Measurements from ENCODE around the gene ACOT12. TPM values are rescaled to one million over a fixed set of nuclear protein-coding genes. Genes with fewer than 3 reads are reported as not detected.
"Not testable (repeated sequence)": the region's sequence is repeated elsewhere in the genome, so short reads cannot be mapped to it uniquely, and the experiment has no call there.

ACOT12 gene
- total RNA-seq, 2 donors from 2014 or later: 0.14 TPM; not detected in 1

DNA sequence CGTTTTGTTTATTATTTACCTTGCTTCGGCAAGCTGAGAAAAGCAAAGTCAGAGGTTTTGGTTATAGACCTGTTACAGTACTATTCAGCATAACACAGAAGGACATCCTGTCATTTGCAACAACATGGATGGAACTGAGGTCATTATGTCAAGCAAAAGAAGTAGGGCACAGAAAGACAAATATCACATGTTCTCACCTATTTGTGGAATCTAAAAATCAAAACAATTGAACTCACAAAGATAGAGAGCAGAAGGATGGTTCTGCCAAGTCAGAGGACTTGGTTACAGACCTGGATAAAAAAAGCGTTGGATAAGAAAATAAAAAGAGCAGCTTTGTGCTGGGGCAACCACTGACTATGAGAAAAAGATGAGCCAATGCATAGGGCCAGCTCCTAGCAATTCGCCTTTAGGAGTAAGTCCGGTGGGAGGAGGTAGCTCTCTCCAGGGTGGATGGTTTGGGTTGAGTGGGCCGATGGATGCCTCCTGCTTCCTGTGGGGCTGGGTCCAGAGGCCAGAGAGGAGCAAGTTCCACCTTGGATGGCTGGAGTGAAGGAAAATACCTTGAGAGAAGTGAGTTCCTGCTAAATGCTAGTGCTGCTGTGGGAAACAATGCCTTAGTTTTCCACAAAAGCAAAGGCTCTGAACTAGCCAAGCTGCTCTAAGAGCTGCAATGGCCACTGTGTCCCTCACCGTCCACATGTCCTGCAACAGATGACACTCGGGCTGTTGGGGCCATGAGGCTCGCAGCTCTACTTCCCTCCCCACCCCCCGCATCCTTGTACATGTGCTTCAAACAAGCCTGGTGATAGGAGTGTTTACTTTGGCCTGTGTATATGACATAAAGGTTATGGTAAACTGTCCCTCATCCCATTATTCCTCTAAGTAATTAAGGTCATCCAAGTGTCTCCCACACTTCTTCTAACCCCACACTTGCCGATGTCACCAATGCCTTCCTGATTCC is 38.4 kb downstream of the ACOT12 start:
- intact Hi-C loops (cut with DNase I): no loop called here
- no peak for DNase-seq (ENCODE audit: low spot score)

DNA sequence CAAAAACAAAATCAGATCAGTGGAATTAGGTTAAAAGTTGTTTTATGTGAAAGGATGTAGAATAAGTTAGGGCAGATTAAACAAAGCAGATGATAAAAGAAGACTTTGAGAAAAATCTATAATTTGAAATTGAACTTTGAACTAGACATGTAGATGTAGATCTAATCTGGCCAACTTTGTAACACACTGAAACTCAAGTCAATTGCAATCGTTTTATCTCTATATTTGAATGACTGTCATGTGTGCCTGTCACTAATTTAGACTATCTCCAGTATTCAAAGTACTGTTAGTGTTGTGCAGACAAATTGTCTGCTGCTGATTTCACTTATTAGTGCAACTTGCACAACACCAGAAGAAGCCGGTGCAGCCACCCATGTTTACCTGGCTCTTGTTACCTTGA is 39.8 kb downstream of the ACOT12 start:
- intact Hi-C loops (cut with DNase I): no loop called here
- no peak for DNase-seq (ENCODE audit: low spot score)

DNA sequence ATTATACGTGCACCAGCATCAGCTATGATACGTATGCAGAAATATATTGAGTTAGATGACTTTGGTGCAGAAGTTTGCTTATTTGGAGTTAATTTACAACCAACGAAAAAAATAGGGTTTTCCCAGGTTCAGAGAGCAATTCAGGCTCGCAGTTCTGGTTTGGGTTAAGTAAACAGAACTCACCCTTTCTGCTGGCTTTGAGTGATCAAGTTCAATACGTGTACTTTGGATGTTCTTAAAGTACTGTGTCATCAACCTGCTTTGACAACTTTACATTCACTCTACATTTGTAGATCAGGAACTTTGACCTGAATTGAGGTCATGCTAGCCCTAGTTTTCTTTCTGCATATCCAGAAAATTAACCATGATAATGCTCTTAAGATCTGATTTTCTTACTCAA is 40.7 kb downstream of the ACOT12 start:
- intact Hi-C loops (cut with DNase I): no loop called here

DNA sequence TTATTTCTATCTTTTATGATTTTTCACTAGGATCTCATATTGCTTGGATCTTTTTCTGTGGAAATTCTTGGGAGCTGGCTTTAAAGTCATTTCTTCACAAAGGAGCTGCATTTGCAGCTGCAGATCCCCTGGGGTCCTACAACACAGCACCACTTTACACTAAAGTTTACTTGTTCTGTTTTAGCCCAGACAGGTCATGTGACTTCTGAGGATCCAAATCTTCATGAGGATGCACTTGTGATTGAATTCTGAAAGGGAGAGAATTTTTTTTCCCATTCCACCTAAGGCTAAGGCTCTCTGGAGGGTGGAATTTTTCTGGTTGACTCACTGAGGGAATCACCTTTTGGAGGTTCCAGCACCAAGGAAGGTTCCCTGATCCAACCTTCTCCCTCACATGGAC is 43.4 kb downstream of the ACOT12 start:
- intact Hi-C loops (cut with DNase I): no loop called here

More for the DNA sequence above, 40.7 kb downstream of the ACOT12 start:
- no peak for DNase-seq (ENCODE audit: low spot score)

DNA sequence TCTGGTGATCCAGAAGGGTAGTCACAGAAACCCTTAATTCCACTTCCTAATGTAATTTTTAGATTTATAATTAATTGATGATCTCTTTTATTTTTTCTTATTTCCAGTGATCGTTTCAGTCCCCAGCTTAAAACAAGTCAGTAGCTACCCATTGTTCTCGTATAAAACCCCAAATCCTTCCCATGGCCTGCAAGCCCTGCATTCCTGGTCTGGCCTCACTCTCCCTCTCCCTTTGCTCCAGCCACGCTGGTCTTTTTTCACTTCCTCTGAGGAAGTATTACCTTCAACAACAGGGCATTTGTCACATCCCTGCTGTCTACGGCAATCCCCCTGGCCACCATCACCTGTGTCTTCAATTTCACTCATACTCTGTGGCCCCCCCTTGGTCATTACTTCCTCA is 44.8 kb downstream of the ACOT12 start:
- intact Hi-C loops (cut with DNase I): no loop called here
- DNase-seq (ENCODE audit: low spot score): no peak

More for the DNA sequence above, 43.4 kb downstream of the ACOT12 start:
- no peak for DNase-seq (ENCODE audit: low spot score)

DNA sequence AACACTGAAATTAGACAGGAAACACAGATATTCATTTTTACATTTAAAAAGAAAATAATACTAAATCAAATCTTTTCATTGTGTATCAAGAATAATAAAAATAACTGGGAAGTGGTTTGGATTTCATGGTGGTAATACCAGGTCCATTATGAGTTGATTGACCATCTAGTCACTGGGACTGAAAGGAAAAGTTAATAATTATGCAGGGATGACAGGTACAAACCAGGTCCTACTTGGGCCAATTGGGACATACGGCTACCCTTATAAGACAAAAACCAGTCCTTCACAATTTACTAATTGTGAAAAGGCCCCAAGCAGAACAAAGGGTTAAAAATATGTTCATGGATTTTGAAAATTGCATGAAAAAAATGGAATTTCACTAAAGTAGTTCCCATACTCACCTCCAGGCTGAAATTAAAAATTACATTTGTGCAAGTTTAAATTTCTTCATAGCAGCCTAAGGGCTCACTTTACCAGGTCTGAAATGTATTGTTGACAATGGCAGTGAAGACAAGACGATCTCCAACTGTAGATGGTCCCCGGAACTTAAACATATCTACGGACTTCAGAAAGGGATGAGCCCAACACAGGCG is 48.4 kb downstream of the ACOT12 start:
- DNase-seq (ENCODE audit: low spot score): no peak
- intact Hi-C loops (cut with DNase I): no loop called here

DNA sequence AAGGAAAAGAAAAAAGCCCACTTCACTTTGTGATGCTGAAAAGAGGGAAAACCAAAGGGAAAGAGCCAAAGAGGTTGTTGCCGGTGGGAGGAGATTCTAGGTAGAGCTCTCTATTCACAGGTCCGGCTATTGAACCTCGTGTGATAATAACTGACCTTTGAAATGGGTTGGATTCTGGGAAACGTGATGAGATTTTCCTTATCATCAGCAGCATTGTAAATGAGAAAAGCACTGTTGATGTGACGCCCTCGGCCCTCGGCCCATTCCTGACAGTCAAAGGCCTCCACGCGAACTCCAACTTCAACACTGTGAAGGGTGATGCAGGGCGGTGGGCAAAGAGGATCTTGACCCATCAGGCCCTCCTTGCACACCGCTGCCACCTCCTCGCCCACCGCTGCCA is 49.2 kb downstream of the ACOT12 start:
- intact Hi-C loops (cut with DNase I): no loop called here
- no peak for DNase-seq (ENCODE audit: low spot score)

DNA sequence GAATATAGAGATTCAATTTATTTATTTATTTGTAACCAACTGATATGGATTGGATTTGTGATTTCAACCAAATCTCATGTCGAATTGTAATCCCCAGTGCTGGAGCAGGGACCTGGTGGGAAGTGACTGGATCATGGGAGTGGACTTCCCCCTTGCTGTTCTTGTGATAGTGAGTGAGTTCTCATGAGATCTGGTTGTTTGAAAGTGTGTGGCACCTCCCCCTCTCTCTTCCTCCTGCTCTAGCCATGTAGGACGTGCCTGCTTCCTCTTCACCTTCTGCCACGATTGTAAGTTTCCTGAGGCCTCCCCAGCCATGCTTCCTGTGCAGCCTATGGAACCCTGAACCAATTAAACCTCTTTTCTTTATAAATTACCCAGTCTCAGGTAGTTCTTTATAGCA is 55.7 kb downstream of the ACOT12 start:
- intact Hi-C loops (cut with DNase I); DNase-seq (ENCODE audit: low spot score): not testable (repeated sequence)

DNA sequence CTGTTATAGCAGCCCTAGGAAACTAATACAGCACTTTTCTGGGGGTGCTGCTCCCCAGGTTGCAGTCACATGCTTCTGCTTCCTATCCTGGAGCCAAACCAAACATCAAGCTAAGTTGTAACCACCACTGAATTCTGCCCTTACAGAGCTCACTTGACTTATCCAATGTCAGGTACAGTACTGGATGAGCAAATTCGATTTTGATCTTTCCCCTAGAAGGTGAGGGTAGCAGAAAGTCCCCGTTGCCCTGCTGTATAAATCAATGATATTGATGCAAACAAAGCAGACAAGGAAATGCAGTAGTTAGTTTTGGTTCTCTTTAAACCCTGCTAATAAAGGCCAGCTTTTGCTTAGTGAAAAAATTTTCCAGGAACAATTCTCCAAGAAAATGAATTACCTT is 56.1 kb downstream of the ACOT12 start:
- intact Hi-C loops (cut with DNase I): no loop called here
- no peak for DNase-seq (ENCODE audit: low spot score)

DNA sequence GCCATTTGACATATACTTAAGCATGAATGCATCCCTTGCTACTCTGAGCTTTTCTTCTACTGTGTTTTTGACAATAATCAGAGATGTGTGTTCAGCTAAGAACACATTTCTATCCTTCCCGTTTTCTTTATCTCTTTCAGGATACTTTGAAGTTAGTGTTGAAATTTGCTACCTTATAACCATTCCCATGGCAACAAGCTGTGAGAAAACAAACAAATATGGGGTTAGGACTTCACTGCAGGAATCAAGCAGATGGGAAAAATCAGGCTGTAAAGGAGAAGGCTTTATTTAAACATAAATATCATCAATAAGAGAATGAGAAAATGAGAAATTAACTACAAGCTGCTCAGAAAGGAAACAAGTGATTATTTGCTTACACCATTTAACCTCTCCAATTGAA is 57.4 kb downstream of the ACOT12 start:
- DNase-seq (ENCODE audit: low spot score): no peak
- intact Hi-C loops (cut with DNase I): no loop called here

DNA sequence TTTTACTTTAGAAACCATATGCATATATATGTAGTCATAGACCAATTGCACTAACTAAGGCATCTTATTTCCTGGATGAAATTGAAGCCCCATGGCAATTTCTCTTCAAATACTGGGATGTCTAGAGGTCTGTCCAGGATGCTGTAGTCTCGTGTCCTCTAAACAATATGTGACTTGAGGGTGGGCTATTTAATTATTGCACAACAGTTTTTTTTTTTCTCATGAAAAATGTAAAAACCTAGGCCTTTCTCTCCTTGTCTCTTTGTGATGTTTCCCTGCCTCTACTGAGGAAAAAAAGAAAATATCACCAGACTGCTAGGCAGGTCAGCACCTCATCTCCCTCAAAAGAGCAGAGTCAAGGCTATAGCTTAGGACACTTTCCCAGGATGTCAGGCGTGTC is 58.0 kb downstream of the ACOT12 start:
- no peak for DNase-seq (ENCODE audit: low spot score)
- intact Hi-C loops (cut with DNase I): no loop called here

DNA sequence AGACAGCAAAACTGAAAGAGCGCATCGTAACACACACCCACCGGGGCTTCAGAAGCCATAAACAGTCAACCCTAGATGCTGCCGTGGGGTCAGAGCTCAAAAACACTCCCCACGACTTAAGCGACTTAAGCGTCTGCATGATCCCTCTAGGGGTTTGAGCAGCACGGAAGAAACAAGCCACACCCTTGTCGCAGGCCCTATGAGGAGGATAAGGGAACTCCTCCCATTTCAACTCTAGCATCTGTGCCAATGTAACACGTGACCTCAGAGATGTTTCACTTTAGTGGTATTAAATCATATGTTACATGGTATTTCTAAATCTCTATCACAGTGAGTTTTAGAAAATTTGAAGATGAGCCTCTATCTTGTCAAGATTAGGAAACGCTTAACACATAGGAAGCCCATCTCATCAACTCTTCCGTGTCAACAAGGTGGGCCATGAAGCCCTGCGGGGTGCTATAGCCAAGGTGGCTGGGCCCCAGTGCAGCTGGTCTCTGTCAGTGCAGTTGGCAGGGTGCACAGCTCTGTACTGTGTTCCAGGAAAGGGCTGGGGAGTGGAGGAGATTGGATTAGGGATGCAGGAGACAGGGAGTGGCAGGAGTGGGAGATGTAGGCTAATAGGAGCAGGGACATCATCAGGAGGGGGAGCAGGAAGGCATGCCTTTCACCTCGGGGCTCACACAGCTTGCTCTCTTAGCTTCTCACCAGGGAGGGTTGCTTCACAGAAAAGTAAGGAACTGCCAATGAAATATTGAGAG is 59.5 kb downstream of the ACOT12 start:
- intact Hi-C loops (cut with DNase I): no loop called here
- no peak for DNase-seq (ENCODE audit: low spot score)

DNA sequence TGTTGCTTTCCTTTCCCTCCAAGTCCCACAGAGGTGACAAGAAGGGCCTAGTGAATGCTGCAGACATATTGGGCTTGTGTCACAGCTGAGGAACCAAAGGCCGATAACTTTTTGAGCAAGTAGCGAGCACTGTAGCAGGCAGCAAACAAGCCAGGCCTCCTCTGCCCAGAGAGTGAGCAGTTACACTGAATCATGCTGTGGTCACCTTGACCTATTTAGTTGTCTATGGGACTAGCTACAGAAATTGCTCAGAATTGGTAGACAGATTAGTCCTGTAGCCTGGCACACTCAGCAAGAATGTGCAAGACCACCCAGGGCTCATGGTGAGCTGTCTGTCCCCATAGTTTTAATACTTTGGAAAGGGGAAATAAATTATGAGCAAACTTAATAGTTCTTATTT is 67.4 kb downstream of the ACOT12 start:
- no peak for DNase-seq (ENCODE audit: low spot score)
- intact Hi-C loops (cut with DNase I): no loop called here

DNA sequence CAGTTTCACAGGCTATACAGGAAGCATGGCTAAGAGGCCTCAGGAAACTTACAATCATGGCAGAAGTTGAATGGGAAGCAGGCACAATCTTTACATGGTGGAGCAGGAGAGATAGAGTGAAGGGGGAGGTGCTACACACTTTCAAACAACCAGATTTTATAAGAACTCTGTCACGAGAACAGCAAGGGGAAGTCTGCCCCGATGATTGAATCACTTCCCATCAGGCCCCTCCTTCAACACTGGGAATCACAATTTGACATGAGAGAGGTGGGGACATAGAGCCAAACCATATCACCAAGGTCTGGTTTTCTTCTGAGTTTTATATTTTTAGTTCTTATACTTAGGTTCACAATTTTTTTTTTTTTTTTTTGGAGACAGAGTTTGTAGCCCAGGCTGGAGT is 76.4 kb downstream of the ACOT12 start:
- no peak for DNase-seq (ENCODE audit: low spot score)
- intact Hi-C loops (cut with DNase I): no loop called here

DNA sequence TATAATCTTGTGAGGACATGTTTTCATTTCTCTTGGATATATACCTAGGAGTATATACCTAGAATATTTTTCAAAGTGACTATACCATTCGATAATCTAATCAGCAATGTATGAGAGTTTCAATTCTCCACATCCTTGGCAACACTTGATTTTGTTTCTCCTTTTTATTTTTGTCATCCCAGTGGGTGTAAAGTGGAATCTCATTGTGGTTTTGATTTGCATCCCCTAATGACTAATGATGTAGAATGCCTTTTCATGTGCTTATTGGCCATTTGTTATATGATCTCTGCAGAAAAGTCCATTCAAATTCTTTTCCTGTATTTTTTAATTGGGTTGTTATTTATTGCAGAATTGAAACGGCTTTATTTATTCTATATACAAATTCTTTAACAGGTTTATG is 77.4 kb downstream of the ACOT12 start:
- no peak for DNase-seq (ENCODE audit: low spot score)
- intact Hi-C loops (cut with DNase I): no loop called here

DNA sequence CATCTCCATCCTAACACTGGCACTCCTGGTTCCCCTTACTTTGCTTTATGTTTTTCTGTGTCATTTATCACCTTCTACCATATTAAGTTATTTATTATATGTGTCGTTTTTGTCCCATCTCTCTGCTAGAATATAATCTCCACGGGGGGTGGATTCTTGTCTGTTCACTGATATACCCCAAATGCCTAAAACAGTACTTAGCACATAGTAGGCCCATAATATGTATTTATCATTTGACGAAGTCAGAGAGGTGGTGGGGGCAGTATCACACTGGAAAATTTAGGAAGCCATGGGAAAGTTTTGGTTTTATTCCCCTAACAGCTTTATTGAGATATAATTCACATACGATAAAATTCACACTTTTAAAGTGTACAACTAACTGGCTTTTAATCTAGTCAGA is 78.1 kb downstream of the ACOT12 start:
- intact Hi-C loops (cut with DNase I): no loop called here
- no peak for DNase-seq (ENCODE audit: low spot score)

DNA sequence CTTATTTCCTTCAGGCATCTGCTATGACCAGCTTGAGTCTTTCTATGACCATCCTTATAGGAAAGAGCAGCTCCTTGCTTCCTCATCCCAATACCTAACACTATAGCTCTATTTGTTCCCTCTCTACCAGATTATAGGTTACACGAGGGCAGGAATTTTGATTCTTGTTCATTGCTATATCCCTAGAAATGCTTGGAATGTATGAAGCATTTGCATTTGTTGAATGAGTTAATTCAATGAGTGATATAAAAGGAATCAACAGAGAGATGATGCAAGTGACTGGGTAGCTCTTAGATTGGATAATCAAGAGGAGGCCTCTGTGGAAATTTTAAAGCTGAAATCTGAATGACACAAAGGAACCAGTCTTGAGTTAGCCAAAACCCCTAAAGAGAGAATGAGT is 78.6 kb downstream of the ACOT12 start:
- DNase-seq (ENCODE audit: low spot score): no peak
- intact Hi-C loops (cut with DNase I): no loop called here

DNA sequence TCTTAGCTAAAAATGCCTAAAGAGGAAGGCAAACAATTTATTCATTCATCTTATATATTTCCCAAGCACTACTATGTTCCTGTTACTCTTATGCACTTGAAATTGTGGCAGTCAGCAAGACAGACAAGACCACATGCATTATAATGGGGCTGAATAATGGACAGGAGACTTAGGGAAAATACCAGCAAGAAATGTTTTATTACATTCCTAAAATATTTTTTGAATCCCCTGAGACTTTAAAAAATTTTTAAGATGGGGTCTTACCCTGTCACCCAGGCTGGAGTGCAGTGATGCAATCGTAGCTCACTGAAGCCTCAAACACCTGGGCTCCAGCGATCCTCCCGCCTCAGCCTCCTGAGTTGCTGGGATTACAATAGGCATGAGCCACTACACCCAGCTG is 79.4 kb downstream of the ACOT12 start:
- DNase-seq (ENCODE audit: low spot score): no peak
- intact Hi-C loops (cut with DNase I): no loop called here

DNA sequence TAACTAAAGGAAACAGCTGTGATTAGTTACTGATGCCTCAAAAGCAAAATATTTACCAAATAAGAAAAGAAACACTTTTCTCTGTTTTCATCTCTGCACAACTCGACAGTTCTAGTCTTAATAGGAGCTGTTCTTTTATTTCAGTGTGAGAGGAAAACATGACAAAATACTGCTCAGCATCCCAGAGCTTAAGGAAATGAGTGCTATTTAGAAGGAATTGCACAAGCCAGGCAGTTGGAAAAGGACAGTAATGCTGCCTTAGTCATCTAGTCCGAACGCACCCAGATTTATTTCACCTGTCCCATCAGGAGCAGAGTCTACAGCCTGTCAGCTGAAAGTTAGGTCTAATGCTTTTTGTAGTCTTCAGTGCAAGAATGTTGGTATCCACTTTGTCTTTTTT is 80.2 kb downstream of the ACOT12 start:
- DNase-seq (ENCODE audit: low spot score): no peak
- intact Hi-C loops (cut with DNase I): no loop called here

DNA sequence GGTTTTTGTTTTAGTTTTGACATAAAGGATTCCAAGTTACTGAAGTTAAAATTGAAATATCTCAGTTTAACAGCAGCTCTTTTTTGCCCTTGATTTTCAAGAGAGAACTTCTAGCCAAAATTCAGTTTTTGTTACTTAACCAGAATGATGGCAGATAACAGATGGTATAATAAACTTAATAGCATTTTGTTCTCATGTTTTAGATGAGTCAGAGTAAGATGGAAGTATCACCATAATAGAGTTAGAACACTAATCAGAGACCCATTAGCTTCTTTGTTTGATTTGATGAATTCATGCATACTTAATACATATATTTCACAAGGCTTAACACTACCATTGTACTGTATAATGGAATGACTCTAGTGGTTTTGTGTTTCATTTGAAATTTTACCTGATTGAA is 80.7 kb downstream of the ACOT12 start:
- no peak for DNase-seq (ENCODE audit: low spot score)
- intact Hi-C loops (cut with DNase I): no loop called here

Measured in posterior vena cava (tissue), 2 donors.